Endothelial cell of umbilical vein (primary cell): ENCODE measurements around the gene AMZ1. TPM values are rescaled to one million over a fixed set of nuclear protein-coding genes. Genes with fewer than 3 reads are reported as not detected.
A peak's percentile ranks its signal among the peaks of the same experiment; 100 is the strongest.

Experiments used
- BruUV-seq: library from RNA; stranded (reverse); fragments of 400-500 nt; replicated peaks from 2 replicates; lab custom pipeline; 2021; lab: Mats Ljungman, UMichigan
- CTCF ChIA-PET: fragments of 300-600, 350-600 bp; sonication (Branson Sonifier 250); formaldehyde crosslinking; loops from one replicate; lab custom pipeline; 2021; ENCODE audit warnings: antibody characterized with exemption, inconsistent platforms; lab: Charles Lee
- POLR2A ChIA-PET: fragments of 300-600, 350-600 bp; sonication (Branson Sonifier 250); formaldehyde crosslinking; loops from one replicate; lab custom pipeline; 2021; ENCODE audit warnings: antibody characterized with exemption, inconsistent platforms; lab: Charles Lee
- DNase-seq: peaks from one replicate; pipeline ENCODE4 v3.0.0-alpha.2; 2011; ENCODE audit warnings: low read depth, low spot score
- FAIRE-seq: peaks from 2 replicates; lab custom pipeline; 2011; peaks lifted over from hg19 to GRCh38; lab: Jason Lieb, UNC
- H2AFZ ChIP-seq: 2 replicates; pipeline ENCODE4 v1.6.0; 2012; ENCODE audit warnings: low read depth, low read length, control low read depth, inconsistent platforms
- H3K27ac ChIP-seq: 2 replicates; pipeline ENCODE4 v1.5.1; 2011; ENCODE audit warnings: low read depth, mild to moderate bottlenecking, control low read depth, low read length, moderate library complexity; ENCODE audit not compliant: insufficient read depth
- H3K27me3 ChIP-seq, 2 experiments: 2 replicates each; pipeline versions ENCODE4 v1.6.0 to v1.6.1; 2011; ENCODE audit warnings: low read length in 2 of 2, mixed read lengths in 1 of 2; ENCODE audit not compliant: control insufficient read depth in 2 of 2, insufficient read depth in 2 of 2
- H3K36me3 ChIP-seq, 2 experiments: 2 replicates in 1 of 2; 3 replicates in 1 of 2; pipeline ENCODE4 v1.5.1; 2011; ENCODE audit warnings: low read length in 2 of 2, mild to moderate bottlenecking in 1 of 2, moderate library complexity in 1 of 2; ENCODE audit not compliant: control insufficient read depth in 2 of 2, insufficient read depth in 2 of 2; ENCODE audit errors: extremely low read depth in 1 of 2
- H3K4me1 ChIP-seq: 3 replicates; pipeline ENCODE4 v1.5.1; 2011; ENCODE audit warnings: mild to moderate bottlenecking, low read length; ENCODE audit not compliant: control insufficient read depth, insufficient read depth; ENCODE audit errors: extremely low read depth
- H3K4me2 ChIP-seq: 2 replicates; pipeline ENCODE4 v1.6.1; 2011; ENCODE audit warnings: low read length, control low read depth, mixed read lengths; ENCODE audit not compliant: insufficient read depth
- H3K4me3 ChIP-seq, 3 experiments: fragments of 200-600 bp in 1 of 3; sonication (generic), shearing (Covaris generic) in 1 of 3; replicated peaks in 1 of 3; 2 replicates each; pipeline ENCODE4 v1.5.1; 2011 to 2016; ENCODE audit warnings: control low read depth in 3 of 3, low read length in 3 of 3, mild to moderate bottlenecking in 2 of 3, inconsistent platforms in 1 of 3, low read depth in 1 of 3, moderate library complexity in 1 of 3; ENCODE audit not compliant: insufficient read depth in 1 of 3
- H3K79me2 ChIP-seq: 2 replicates; pipeline ENCODE4 v1.6.0; 2012; ENCODE audit warnings: low read length, inconsistent platforms; ENCODE audit not compliant: control insufficient read depth, insufficient read depth
- H3K9ac ChIP-seq: replicated peaks from 2 replicates; pipeline ENCODE3; 2011; ENCODE audit warnings: low read length, control low read depth; ENCODE audit not compliant: insufficient read depth; ENCODE audit errors: extremely low read depth
- H3K9me1 ChIP-seq: replicated peaks from 3 replicates; pipeline ENCODE4 v1.6.0; 2011; ENCODE audit warnings: mild to moderate bottlenecking, low read length; ENCODE audit not compliant: control insufficient read depth, insufficient read depth; ENCODE audit errors: extremely low read depth
- H3K9me3 ChIP-seq: replicated peaks from 2 replicates; pipeline ENCODE4 v1.5.1; 2012; ENCODE audit warnings: low read length, inconsistent platforms; ENCODE audit not compliant: control insufficient read depth, insufficient read depth
- H4K20me1 ChIP-seq: replicated peaks from 2 replicates; pipeline ENCODE3; 2011; ENCODE audit warnings: mild to moderate bottlenecking, low read length; ENCODE audit not compliant: control insufficient read depth, insufficient read depth; ENCODE audit errors: extremely low read depth
- FOS ChIP-seq: IDR thresholded peaks from 2 replicates; pipeline ENCODE4 v1.6.1; 2011; ENCODE audit warnings: mild to moderate bottlenecking, low read length, moderate library complexity, borderline replicate concordance; ENCODE audit not compliant: insufficient read depth
- dilution Hi-C: fragments of 300-500 bp; cut with MboI; formaldehyde crosslinking; loops from one replicate; pipeline ENCODE4 v1.15.0; 2019; ENCODE audit warnings: low sequenced_read_pairs; ENCODE audit not compliant: extremely low pct_ligation_motif_present
- intact Hi-C: fragments of 100-400 bp; cut with micrococcal nuclease; formaldehyde crosslinking; loops from one replicate; pipeline ENCODE4 v1.10.0; 2022
- polyA plus RNA-seq, 4 experiments: library from polyadenylated mRNA; depleted of rRNA in 3 of 4; stranded (reverse) in 3 of 4; unstranded in 1 of 4; fragments of >200 nt; gene quantifications; 2 replicates each; pipeline versions ENCODE4 v1.2.1 to v1.2.3, GENCODE V29; 2011 to 2012; ENCODE audit warnings: missing spikeins in 1 of 4
- total RNA-seq: library from RNA; stranded (reverse); gene quantifications from 2 replicates; pipeline ENCODE4 v1.2.3, GENCODE V29; 2021
- TF ChIP-seq, protein P1 (sequence below), 2 donors: IDR thresholded peaks; 1 replicate in 1 of 2; 2 replicates in 1 of 2; pipeline ENCODE4 v1.5.1; 2011; ENCODE audit warnings: low read length in 2 of 2, mild to moderate bottlenecking in 2 of 2, moderate library complexity in 2 of 2, control low read depth in 1 of 2, inconsistent platforms in 1 of 2, low read depth in 1 of 2; ENCODE audit not compliant: insufficient read depth in 1 of 2; ENCODE audit errors: extremely low read depth in 1 of 2

AMZ1 gene
- total and polyA plus RNA-seq, 2 donors (not counting 3 experiments of a cell fraction or from before 2014, with no cell fraction given), result not detected

DNA sequence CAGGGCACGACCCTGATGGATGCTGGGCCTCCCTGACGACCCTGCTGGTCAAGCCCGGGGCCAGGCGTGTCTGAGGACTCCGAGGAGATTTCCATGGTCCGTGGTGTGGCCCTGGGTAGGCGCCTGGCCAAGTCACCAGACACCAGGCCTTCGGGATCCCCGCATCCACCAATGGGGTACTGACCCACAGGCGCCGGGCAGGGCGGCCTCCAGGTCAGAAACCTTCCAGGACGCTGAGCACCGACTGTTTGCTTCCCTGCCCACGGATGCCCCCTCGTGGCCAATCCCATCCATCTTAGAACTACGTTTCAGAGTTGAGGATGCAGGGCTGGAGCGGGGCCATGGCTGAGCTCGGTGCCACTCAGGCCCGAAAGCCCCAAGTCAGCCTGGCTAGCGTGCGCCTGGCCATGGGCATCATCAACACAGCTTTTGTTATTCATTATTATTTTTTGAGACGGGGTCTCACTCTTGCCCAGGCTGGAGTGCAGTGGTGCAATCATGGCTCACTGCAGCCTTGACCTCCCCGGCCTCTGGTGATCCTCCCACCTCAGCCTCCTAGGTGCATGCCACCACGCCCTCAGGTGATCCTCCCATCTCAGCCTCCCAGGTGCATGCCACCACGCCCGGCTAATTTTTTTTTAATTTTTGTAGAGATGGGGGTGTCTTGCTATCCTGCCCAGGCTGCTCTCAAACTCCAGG lies 7.1 kb upstream of the AMZ1 start:
- no peak overlapping the region for H3K9ac ChIP-seq
- intact Hi-C loops, result loop anchor here (1.0 to 2.0 kb wide), 4 partner anchors 72 to 230 kb away; no protein-coding TSS in a partner anchor
- H3K27me3 ChIP-seq, result no peaks in the 10 kb centered on the region
- CTCF ChIA-PET, result interaction anchor here (0.6 to 3.7 kb wide), 30 partner anchors 9 to 268 kb away, joined by 3 to 83 read pairs (median 5); partner anchors contain the start of gene IQCE
- H3K4me1 ChIP-seq, result no peaks in the 10 kb centered on the region
- no peaks in the 10 kb centered on the region for H3K79me2 ChIP-seq
- no peak overlapping the region for H2AFZ ChIP-seq
- FAIRE-seq (peak; percentile 87), DNase-seq (peak; percentile 65)
- H3K9me3 ChIP-seq, result no peaks in the 10 kb centered on the region
- H4K20me1 ChIP-seq, result no peaks in the 10 kb centered on the region
- H3K36me3 ChIP-seq, result no peaks in the 10 kb centered on the region
- no peak overlapping the region for H3K27ac ChIP-seq
- dilution Hi-C loops, result no loop called here
- TF ChIP-seq, protein P1, sequence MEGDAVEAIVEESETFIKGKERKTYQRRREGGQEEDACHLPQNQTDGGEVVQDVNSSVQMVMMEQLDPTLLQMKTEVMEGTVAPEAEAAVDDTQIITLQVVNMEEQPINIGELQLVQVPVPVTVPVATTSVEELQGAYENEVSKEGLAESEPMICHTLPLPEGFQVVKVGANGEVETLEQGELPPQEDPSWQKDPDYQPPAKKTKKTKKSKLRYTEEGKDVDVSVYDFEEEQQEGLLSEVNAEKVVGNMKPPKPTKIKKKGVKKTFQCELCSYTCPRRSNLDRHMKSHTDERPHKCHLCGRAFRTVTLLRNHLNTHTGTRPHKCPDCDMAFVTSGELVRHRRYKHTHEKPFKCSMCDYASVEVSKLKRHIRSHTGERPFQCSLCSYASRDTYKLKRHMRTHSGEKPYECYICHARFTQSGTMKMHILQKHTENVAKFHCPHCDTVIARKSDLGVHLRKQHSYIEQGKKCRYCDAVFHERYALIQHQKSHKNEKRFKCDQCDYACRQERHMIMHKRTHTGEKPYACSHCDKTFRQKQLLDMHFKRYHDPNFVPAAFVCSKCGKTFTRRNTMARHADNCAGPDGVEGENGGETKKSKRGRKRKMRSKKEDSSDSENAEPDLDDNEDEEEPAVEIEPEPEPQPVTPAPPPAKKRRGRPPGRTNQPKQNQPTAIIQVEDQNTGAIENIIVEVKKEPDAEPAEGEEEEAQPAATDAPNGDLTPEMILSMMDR (IDR thresholded peaks at IDR 0.05; ENCODE audit: extremely low read depth in 1 of 2, insufficient read depth in 1 of 2, low read depth in 1 of 2, low read length in 2 of 2), result peak; percentile 65 to 83
- no peak for TF ChIP-seq FOS
- no TSS peak for BruUV-seq
- POLR2A ChIA-PET, result no interaction called here
- H3K4me2 ChIP-seq, result no peak overlapping the region
- no peak overlapping the region for H3K4me3 ChIP-seq
- no peaks in the 10 kb centered on the region for H3K9me1 ChIP-seq
